Peyer's patch (tissue), 4 donors: ENCODE measurements around the gene MCCC1.

Experiments
- POLR2A ChIP-seq, 2 donors: fragments of 450-650 bp; IDR thresholded peaks; one replicate each; pipeline ENCODE4 v1.5.1; 2017; ENCODE audit warnings: antibody characterized with exemption in 2 of 2, mild to moderate bottlenecking in 2 of 2, moderate library complexity in 2 of 2
- TF ChIP-seq, protein P1 (sequence below), 6 experiments: fragments of 450-650 bp in 4 of 6; fragments of 200-600 bp in 2 of 6; sonication (generic) in 1 of 6; IDR thresholded peaks; one replicate each; pipeline ENCODE4 v1.5.1; 2017 to 2019; ENCODE audit warnings: antibody characterized with exemption in 6 of 6, mild to moderate bottlenecking in 3 of 6, moderate library complexity in 1 of 6

DNA sequence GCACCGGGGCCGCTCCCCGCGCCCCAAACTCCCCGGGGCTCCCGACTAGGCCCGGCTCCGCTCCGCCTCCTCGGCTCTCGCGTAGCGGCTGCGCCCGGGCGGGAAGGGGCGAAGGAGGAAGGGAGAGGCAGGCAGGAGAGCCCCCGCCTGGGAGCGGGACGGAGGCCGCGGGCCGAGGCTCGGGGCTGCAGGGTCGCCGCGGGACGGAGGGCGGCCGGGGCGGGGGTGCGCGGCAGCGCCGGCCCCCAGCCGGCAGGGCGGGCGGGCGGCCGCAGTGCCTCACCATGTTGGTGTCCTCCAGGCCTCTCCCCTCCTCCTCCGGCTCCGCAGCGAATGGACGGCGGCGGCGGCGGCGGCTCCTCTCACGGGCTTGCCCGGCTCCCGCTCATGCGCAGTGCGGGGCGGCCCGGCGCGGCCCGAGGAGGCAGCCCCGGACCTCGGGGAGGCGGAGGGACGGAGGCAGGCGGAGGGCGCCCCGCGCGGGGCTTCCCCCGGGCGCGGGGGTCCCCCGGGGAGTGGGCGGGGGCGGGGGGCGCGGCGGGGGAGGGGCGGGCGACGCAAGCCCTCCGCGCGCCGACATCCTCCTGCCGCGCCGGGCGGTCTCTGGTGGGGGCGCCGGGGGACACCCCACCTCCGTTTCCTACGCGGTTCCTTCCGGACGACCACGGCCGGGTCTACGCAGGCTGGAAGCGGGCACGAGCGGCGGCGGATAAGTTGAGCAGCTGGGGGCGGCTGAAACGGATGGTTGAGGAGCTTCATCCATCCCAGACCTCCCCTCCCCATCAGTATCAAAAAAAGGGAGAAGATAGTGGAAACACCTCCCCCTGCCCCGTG lies 118.9 kb downstream of the MCCC1 start, which contains the start of gene DCUN1D1:
- TF ChIP-seq, protein P1, sequence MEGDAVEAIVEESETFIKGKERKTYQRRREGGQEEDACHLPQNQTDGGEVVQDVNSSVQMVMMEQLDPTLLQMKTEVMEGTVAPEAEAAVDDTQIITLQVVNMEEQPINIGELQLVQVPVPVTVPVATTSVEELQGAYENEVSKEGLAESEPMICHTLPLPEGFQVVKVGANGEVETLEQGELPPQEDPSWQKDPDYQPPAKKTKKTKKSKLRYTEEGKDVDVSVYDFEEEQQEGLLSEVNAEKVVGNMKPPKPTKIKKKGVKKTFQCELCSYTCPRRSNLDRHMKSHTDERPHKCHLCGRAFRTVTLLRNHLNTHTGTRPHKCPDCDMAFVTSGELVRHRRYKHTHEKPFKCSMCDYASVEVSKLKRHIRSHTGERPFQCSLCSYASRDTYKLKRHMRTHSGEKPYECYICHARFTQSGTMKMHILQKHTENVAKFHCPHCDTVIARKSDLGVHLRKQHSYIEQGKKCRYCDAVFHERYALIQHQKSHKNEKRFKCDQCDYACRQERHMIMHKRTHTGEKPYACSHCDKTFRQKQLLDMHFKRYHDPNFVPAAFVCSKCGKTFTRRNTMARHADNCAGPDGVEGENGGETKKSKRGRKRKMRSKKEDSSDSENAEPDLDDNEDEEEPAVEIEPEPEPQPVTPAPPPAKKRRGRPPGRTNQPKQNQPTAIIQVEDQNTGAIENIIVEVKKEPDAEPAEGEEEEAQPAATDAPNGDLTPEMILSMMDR (IDR thresholded peaks at IDR 0.05), result peak in 1 of 6 experiments; percentile 17
- TF ChIP-seq POLR2A (IDR thresholded peaks at IDR 0.05), result peak; percentile 55 to 71
